HepG2 (cell line): ENCODE measurements around the gene TMEM125. TPM values are rescaled to one million over a fixed set of nuclear protein-coding genes. Genes with fewer than 3 reads are reported as not detected.

Experiments
- ATAC-seq: fragments of 200-7000 bp; cut with Tn5 transposase; 3 replicates; pipeline ENCODE4 v1.9.1; 2020; ENCODE audit warnings: mild to moderate bottlenecking, moderate library complexity
- BruUV-seq: library from RNA; stranded (reverse); fragments of 400-500 nt; replicated peaks from 2 replicates; lab custom pipeline; 2021; lab: Mats Ljungman, UMichigan
- CTCF ChIA-PET: fragments of 300-600 bp; formaldehyde crosslinking; extraction: SDS; loops from one replicate; lab custom pipeline; 2021; ENCODE audit warnings: low total read pairs, inconsistent platforms, low intra/inter-chr PET ratio; lab: Yijun Ruan, JAX
- POLR2A ChIA-PET: fragments of 350-600 bp; sonication (Branson Sonifier 250); formaldehyde crosslinking; loops from one replicate; lab custom pipeline; 2020; ENCODE audit warnings: antibody characterized with exemption, inconsistent platforms; lab: Yijun Ruan, JAX
- DNase-seq: peaks from one replicate; pipeline ENCODE4 v3.0.0-alpha.2; 2015; ENCODE audit warnings: low spot score
- FAIRE-seq: peaks from 3 replicates; lab custom pipeline; 2011; peaks lifted over from hg19 to GRCh38; lab: Jason Lieb, UNC
- H2AFZ ChIP-seq: one replicate; pipeline ENCODE4 v1.6.1; 2011; ENCODE audit warnings: low read length, inconsistent platforms
- H3K27ac ChIP-seq: fragments of 300-600 bp; 3 replicates; pipeline ENCODE4 v1.8.0; 2011; ENCODE audit warnings: mixed run types, mild to moderate bottlenecking, mixed read lengths, low read length, inconsistent platforms; ENCODE audit not compliant: insufficient read depth; ENCODE audit errors: extremely low read length
- H3K27me3 ChIP-seq, 2 experiments: fragments of 200-600 bp in 1 of 2; 2 replicates in 1 of 2; 3 replicates in 1 of 2; pipeline versions ENCODE4 v1.6.0 to v1.8.0; 2011; ENCODE audit warnings: low read length in 2 of 2, mild to moderate bottlenecking in 2 of 2, moderate library complexity in 2 of 2, inconsistent platforms in 1 of 2; ENCODE audit not compliant: insufficient read depth in 2 of 2, control insufficient read depth in 1 of 2
- H3K36me3 ChIP-seq, 2 experiments: fragments of 200-600 bp in 1 of 2; replicated peaks in 1 of 2; 2 replicates in 1 of 2; 3 replicates in 1 of 2; pipeline versions ENCODE4 v1.5.1 to v1.8.0; 2011; ENCODE audit warnings: low read length in 2 of 2, inconsistent platforms in 1 of 2; ENCODE audit not compliant: insufficient read depth in 2 of 2, control insufficient read depth in 1 of 2
- H3K4me1 ChIP-seq: 2 replicates; pipeline ENCODE4 v1.5.1; 2012; ENCODE audit warnings: low read length, inconsistent platforms; ENCODE audit not compliant: insufficient read depth
- H3K4me2 ChIP-seq: 2 replicates; pipeline ENCODE4 v1.6.0; 2011; ENCODE audit warnings: low read depth, low read length, inconsistent platforms
- H3K4me3 ChIP-seq, 3 experiments: fragments of 200-600 bp in 1 of 3; sonication (generic), shearing (Covaris generic) in 1 of 3; replicated peaks in 1 of 3; 2 replicates each; pipeline ENCODE4 v1.5.1; 2011 to 2016; ENCODE audit warnings: low read length in 3 of 3, inconsistent platforms in 2 of 3, low read depth in 2 of 3, mild to moderate bottlenecking in 2 of 3, control low read depth in 1 of 3, mixed read lengths in 1 of 3; ENCODE audit not compliant: insufficient read depth in 1 of 3
- H3K79me2 ChIP-seq: one replicate; pipeline ENCODE4 v1.6.1; 2011; ENCODE audit warnings: low read length, inconsistent platforms; ENCODE audit not compliant: insufficient read depth
- H3K9ac ChIP-seq: 2 replicates; pipeline ENCODE4 v1.6.0; 2011; ENCODE audit warnings: mild to moderate bottlenecking, low read depth, low read length, inconsistent platforms; ENCODE audit not compliant: insufficient read depth
- H3K9me3 ChIP-seq: 2 replicates; pipeline ENCODE4 v1.5.1; 2012; ENCODE audit warnings: mild to moderate bottlenecking, low read length
- H4K20me1 ChIP-seq: 2 replicates; pipeline ENCODE4 v1.6.0; 2011; ENCODE audit warnings: inconsistent platforms, mild to moderate bottlenecking, low read length, moderate library complexity; ENCODE audit not compliant: insufficient read depth
- EP300 ChIP-seq, 3 experiments: sonication (generic) in 1 of 3; formaldehyde crosslinking in 1 of 3; IDR thresholded peaks; 2 replicates each; pipeline versions ENCODE4 v1.5.1 to v1.6.1; 2011 to 2020; ENCODE audit warnings: low read depth in 2 of 3, low read length in 2 of 3, borderline replicate concordance in 1 of 3, improper control_type of control experiment in 1 of 3, mild to moderate bottlenecking in 1 of 3, missing genetic modification reagents in 1 of 3, moderate library complexity in 1 of 3
- GZF1 ChIP-seq: sonication (generic); formaldehyde crosslinking; IDR thresholded peaks from 2 replicates; pipeline ENCODE4 v1.5.1; 2020; ENCODE audit warnings: mild to moderate bottlenecking, missing genetic modification reagents
- SAFB2 ChIP-seq: sonication (generic); formaldehyde crosslinking; IDR thresholded peaks from 2 replicates; pipeline ENCODE4 v1.5.1; 2020; ENCODE audit warnings: missing genetic modification reagents, low read depth, mild to moderate bottlenecking, borderline replicate concordance
- SRY ChIP-seq: sonication (generic); formaldehyde crosslinking; IDR thresholded peaks from 2 replicates; pipeline ENCODE4 v1.8.0; 2022; ENCODE audit warnings: mild to moderate bottlenecking, missing genetic modification reagents
- STAG1 ChIP-seq: sonication (generic); formaldehyde crosslinking; IDR thresholded peaks from 2 replicates; pipeline ENCODE4 v1.4.0; 2020; ENCODE audit warnings: missing genetic modification reagents
- TCF7L2 ChIP-seq: IDR thresholded peaks from 2 replicates; pipeline ENCODE4 v1.6.1; 2011; ENCODE audit warnings: mild to moderate bottlenecking, low read depth, low read length, moderate library complexity
- ZBTB42 ChIP-seq: sonication (generic); formaldehyde crosslinking; IDR thresholded peaks from 2 replicates; pipeline ENCODE4 v1.5.0; 2020; ENCODE audit warnings: mild to moderate bottlenecking, missing genetic modification reagents
- ZFX ChIP-seq: sonication (generic); formaldehyde crosslinking; IDR thresholded peaks from 2 replicates; pipeline ENCODE4 v1.4.0; 2020; ENCODE audit warnings: mild to moderate bottlenecking, low read depth, missing genetic modification reagents, moderate library complexity
- ZNF282 ChIP-seq: fragments of 450-650 bp; IDR thresholded peaks from 2 replicates; pipeline ENCODE4 v1.6.1; 2018; ENCODE audit not compliant: partially characterized antibody
- WGBS: methylation state at CpG from one replicate; pipeline ENCODE4 v1.1.6; 2017; ENCODE audit warnings: low lambda C conversion rate; 5-methylcytosine and 5-hydroxymethylcytosine counted together
- in situ Hi-C: cut with HindIII; loops from 2 replicates; pipeline ENCODE4 v1.10.0; 2017; ENCODE audit warnings: low pct_unique_long_range_greater_than_20kb; ENCODE audit not compliant: extremely low pct_ligation_motif_present
- intact Hi-C: fragments of 100-400 bp; cut with micrococcal nuclease; formaldehyde crosslinking; loops from one replicate; pipeline ENCODE4 v1.10.0; 2022; ENCODE audit not compliant: unreplicated experiment
- polyA plus RNA-seq, 8 experiments: library from polyadenylated mRNA; depleted of rRNA in 3 of 8; stranded (reverse) in 7 of 8; unstranded in 1 of 8; fragments of >200 nt; fragmentation: Illumina TruSeq in 4 of 8; extraction: Trizol in 4 of 8; gene quantifications; 2 replicates each; pipeline versions ENCODE4 v1.2.1 to v1.2.3, GENCODE V29; 2011 to 2016; ENCODE audit warnings: low read depth in 4 of 8, missing spikeins in 1 of 8, mixed read lengths in 1 of 8; ENCODE audit not compliant: insufficient read depth in 1 of 8
- total RNA-seq, 5 experiments: library from RNA; depleted of rRNA; stranded (reverse); fragments of >200 nt; fragmentation: Illumina TruSeq; extraction: Trizol; gene quantifications; 2 replicates each; pipeline ENCODE4 v1.2.3, GENCODE V29; 2016; ENCODE audit warnings: low read depth in 1 of 5
- TF ChIP-seq, protein P1 (sequence below): sonication (generic); formaldehyde crosslinking; IDR thresholded peaks from 2 replicates; pipeline ENCODE4 v1.5.0; 2020; ENCODE audit warnings: missing genetic modification reagents, mild to moderate bottlenecking, borderline replicate concordance
- TF ChIP-seq, protein P2 (sequence below): sonication (generic); formaldehyde crosslinking; IDR thresholded peaks from 2 replicates; pipeline ENCODE4 v1.5.0; 2020; ENCODE audit warnings: mild to moderate bottlenecking, missing genetic modification reagents
- TF ChIP-seq, protein P3 (sequence below): sonication (generic); formaldehyde crosslinking; IDR thresholded peaks from 2 replicates; pipeline ENCODE4 v1.8.1; 2023; ENCODE audit warnings: missing genetic modification reagents, inconsistent platforms, borderline replicate concordance

Gene TMEM125
- total and polyA plus RNA-seq, 2 of the 13 experiments (the other 11 are each of a cell fraction or from before 2014, with no cell fraction given) = 0.03 TPM; not detected in 1

DNA sequence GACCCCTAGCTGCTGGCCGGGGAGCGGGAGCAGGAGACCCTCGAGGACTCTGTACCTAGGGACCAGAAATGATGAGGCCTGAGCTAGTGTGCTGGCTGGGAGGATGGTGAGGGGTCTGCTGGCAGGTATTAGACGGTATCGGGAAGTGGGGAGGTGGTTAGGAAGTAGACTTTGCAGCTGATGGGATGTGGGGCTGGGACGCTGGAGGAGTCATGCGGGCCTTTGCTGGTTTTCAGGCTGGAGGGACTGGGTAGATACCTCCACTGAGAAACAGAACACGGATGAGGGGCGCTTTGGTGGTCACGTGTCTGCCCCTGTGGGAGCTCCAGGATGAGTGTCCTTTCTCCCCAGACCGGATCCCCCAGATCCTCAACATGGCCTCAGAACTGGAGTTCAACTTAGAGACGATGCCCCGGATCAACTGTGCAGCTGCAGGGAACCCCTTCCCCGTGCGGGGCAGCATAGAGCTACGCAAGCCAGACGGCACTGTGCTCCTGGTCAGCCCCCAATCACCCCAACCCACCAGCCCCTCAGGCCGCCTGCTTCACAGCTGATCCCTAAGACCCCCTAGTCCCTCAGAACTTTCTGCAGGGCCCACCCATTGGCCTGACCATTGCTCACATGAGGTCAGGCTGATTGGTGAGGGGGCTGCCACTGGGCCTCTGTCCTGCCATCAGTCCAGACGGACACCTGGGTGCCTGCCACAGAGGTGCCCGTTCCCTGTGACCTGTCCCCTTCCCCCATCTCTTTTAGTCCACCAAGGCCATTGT is 39.0 kb downstream of the TMEM125 start:
- ATAC-seq (peak; percentile 24; the same call in 1 of the 3 replicates), FAIRE-seq (no peak), DNase-seq (no peak)
- no peaks in the 10 kb centered on the region for H3K79me2 ChIP-seq
- peaks cover 31% of the 10 kb centered on the region for H3K4me1 ChIP-seq
- no peaks in the 10 kb centered on the region for H3K36me3 ChIP-seq
- POLR2A ChIA-PET = no interaction called here
- H3K4me2 ChIP-seq = no peak overlapping the region
- no peak overlapping the region for H3K4me3 ChIP-seq
- H4K20me1 ChIP-seq = no peaks in the 10 kb centered on the region
- H3K9ac ChIP-seq = no peak overlapping the region
- no peaks in the 10 kb centered on the region for H3K9me3 ChIP-seq
- TF ChIP-seq TCF7L2 (no peak), STAG1 (CRISPR knock-in tag) (0 out of 2 replicates have a peak, but pooled peaks have one; percentile 20)
- no peak overlapping the region for H2AFZ ChIP-seq
- H3K27ac ChIP-seq = no peak overlapping the region
- in situ Hi-C loops (no loop called here), intact Hi-C loops (no loop called here)
- WGBS = 43% methylated on average over 14 of the region's 20 CpGs
- no TSS peak for BruUV-seq
- CTCF ChIA-PET = no interaction called here
- H3K27me3 ChIP-seq = peaks cover 1 to 60% of the 10 kb centered on the region in 2 experiments; a peak in 3 of 5 replicates

DNA sequence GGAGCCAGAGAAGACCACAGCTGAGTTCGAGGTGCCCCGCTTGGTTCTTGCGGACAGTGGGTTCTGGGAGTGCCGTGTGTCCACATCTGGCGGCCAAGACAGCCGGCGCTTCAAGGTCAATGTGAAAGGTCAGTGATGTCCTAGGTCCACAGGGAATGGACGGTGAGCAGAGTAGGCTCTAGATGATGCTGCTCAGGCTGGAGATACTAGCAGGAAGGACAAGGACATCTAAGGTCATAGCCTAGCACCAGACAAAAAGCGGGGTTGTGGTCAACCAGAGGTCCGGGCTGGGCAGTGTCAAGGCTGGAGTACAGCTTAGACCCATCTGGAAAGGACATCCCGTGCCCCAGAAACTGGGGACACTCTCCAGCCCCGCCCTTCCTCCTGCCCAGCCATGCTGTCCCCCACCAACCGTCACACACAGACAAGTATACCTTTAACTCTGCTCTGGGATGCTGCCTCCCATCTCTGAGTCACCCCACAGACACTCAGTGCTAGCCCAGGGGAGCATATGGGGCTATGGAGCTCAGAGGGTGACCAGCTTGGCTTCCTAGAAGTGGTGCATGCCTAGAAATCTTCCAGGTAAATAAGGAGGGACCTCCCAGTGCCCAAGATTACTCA is 39.7 kb downstream of the TMEM125 start:
- CTCF ChIA-PET = no interaction called here
- no peak for TF ChIP-seq ZFX (CRISPR knock-in tag)
- TF ChIP-seq SAFB2 = no peak
- TF ChIP-seq ZBTB42 (CRISPR knock-in tag) = no peak
- TF ChIP-seq ZNF282 = no peak
- TF ChIP-seq, protein P1, sequence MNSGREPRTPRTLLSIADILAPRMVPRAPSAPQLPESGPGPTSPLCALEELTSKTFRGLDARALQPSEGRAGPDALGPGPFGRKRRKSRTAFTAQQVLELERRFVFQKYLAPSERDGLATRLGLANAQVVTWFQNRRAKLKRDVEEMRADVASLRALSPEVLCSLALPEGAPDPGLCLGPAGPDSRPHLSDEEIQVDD = no peak
- no peak for TF ChIP-seq SRY (CRISPR knock-in tag)
- no peak for TF ChIP-seq EP300 (IDR thresholded peaks at IDR 0.05; ENCODE audit: low read depth in 2 of 2, low read length in 2 of 2)
- no peak for TF ChIP-seq EP300 (CRISPR knock-in tag; IDR thresholded peaks at IDR 0.05; ENCODE audit: borderline replicate concordance)
- TF ChIP-seq, protein P2, sequence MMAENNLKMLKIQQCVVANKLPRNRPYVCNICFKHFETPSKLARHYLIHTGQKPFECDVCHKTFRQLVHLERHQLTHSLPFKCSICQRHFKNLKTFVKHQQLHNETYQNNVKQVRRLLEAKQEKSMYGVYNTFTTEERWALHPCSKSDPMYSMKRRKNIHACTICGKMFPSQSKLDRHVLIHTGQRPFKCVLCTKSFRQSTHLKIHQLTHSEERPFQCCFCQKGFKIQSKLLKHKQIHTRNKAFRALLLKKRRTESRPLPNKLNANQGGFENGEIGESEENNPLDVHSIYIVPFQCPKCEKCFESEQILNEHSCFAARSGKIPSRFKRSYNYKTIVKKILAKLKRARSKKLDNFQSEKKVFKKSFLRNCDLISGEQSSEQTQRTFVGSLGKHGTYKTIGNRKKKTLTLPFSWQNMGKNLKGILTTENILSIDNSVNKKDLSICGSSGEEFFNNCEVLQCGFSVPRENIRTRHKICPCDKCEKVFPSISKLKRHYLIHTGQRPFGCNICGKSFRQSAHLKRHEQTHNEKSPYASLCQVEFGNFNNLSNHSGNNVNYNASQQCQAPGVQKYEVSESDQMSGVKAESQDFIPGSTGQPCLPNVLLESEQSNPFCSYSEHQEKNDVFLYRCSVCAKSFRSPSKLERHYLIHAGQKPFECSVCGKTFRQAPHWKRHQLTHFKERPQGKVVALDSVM (CRISPR knock-in tag) = no peak
- TF ChIP-seq, protein P3, sequence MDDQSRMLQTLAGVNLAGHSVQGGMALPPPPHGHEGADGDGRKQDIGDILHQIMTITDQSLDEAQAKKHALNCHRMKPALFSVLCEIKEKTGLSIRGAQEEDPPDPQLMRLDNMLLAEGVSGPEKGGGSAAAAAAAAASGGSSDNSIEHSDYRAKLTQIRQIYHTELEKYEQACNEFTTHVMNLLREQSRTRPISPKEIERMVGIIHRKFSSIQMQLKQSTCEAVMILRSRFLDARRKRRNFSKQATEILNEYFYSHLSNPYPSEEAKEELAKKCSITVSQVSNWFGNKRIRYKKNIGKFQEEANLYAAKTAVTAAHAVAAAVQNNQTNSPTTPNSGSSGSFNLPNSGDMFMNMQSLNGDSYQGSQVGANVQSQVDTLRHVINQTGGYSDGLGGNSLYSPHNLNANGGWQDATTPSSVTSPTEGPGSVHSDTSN (CRISPR knock-in tag) = no peak
- no peak for TF ChIP-seq GZF1 (CRISPR knock-in tag)

More for the DNA sequence above, 39.7 kb downstream of the TMEM125 start:
- POLR2A ChIA-PET = no interaction called here
- Histone ChIP-seq H3K4me2 (no peak overlapping the region), H3K79me2 (no peaks in the 10 kb centered on the region), H4K20me1 (no peaks in the 10 kb centered on the region), H3K4me3 (no peak overlapping the region), H2AFZ (no peak overlapping the region), H3K9me3 (no peaks in the 10 kb centered on the region), H3K27me3 (peaks cover 1 to 60% of the 10 kb centered on the region in 2 experiments; a peak in 3 of 5 replicates), H3K27ac (no peak overlapping the region), H3K36me3 (no peaks in the 10 kb centered on the region), H3K4me1 (peaks cover 27% of the 10 kb centered on the region), H3K9ac (no peak overlapping the region)
- no peak for FAIRE-seq
- no peak for ATAC-seq
- no peak for DNase-seq
- 78% methylated on average over 7 of the region's 13 CpGs for WGBS
- BruUV-seq = no TSS peak
- in situ Hi-C loops (no loop called here), intact Hi-C loops (no loop called here)
